Choroid plexus epithelial cell (primary cell): ENCODE measurements around the gene ANKRD22.
A peak's percentile ranks its signal among the peaks of the same experiment; 100 is the strongest.

ENCODE experiments used
- DNase-seq: peaks from one replicate; pipeline ENCODE4 v3.0.0-alpha.2; 2010; ENCODE audit warnings: low read depth
- H3K4me3 ChIP-seq: 2 replicates; pipeline ENCODE4 v1.5.1; 2011; ENCODE audit warnings: low read depth, mild to moderate bottlenecking, control low read depth, low read length, moderate library complexity
- TF ChIP-seq, protein P1 (sequence below): conservative IDR thresholded peaks from 2 replicates; pipeline ENCODE4 v1.5.1; 2011; ENCODE audit warnings: low read depth, mild to moderate bottlenecking, control low read depth, inconsistent platforms, low read length, moderate library complexity

Gene ANKRD22

DNA sequence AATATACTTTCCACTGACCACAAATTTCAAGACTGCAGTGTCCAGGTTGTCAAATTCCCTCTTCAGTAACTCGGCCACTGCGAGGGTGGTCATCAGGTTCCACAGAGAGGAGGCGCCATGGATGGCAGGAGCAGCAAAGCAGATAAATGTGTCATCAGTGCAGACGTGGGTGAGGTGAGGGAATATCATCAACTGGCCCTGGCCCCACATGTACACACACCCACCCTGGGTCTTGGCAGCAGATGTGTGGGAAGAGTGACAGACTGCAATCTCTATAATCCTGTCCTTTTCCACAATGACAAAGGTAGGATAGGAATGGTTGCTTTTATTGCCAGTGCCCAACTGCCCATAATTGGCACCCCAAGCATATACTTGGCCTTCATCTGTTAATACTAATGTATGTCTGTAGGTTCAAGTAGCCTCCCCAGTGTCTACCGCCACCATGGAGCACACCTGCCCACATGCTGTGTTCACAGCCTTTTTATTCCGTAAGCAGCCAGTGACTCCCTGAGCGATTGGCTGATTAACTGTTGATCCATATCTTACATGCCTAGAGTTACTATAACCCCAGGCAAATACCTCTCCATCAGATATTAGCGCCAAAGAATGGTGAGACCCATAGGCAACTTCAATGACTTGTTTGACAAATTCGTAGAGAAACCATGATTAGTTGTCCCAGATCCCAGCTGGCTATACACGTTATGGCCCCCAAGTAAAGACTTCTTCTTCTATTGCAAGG lies 65.4 kb downstream of the ANKRD22 start:
- TF ChIP-seq, protein P1, sequence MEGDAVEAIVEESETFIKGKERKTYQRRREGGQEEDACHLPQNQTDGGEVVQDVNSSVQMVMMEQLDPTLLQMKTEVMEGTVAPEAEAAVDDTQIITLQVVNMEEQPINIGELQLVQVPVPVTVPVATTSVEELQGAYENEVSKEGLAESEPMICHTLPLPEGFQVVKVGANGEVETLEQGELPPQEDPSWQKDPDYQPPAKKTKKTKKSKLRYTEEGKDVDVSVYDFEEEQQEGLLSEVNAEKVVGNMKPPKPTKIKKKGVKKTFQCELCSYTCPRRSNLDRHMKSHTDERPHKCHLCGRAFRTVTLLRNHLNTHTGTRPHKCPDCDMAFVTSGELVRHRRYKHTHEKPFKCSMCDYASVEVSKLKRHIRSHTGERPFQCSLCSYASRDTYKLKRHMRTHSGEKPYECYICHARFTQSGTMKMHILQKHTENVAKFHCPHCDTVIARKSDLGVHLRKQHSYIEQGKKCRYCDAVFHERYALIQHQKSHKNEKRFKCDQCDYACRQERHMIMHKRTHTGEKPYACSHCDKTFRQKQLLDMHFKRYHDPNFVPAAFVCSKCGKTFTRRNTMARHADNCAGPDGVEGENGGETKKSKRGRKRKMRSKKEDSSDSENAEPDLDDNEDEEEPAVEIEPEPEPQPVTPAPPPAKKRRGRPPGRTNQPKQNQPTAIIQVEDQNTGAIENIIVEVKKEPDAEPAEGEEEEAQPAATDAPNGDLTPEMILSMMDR: no peak
- no peak overlapping the region for H3K4me3 ChIP-seq
- DNase-seq: no peak

DNA sequence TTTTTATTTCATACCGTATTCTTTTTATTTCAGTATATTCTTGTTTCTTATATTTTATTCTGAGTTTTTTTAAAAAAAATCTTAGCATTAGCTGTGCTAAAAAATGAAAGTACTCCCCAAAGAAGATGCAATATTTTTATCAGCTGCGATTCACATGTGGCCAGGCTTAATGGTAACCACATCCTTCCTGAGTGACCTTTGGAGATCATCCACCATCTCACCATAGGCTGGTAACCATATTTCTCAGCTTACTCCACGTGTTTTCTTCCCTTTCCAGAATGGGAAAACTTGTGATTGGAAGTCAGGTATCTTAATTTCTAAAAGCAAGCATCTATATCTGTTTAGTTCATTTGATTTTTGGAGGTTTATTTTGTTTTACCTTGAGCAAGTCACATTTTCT lies 67.9 kb downstream of the ANKRD22 start:
- no peak overlapping the region for H3K4me3 ChIP-seq
- TF ChIP-seq, protein P1: no peak
- peak; percentile 64 for DNase-seq

DNA sequence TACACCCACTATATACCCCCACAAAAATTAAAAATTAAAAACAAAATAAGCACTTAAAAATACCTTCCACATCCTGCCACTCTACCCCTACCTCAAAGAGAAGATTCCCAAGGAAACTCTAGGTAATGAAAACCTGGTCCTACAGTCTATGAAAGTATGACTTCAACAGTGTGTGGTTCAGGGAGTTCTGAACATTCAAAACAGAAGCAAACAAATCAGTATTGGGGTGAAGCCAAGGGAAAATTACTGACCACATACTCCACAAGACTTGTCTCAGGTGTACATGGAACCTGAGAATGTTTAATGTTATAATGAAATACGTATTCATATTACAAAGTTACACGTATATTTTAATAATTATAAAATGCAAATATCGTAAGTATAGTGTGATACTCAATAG lies 69.4 kb downstream of the ANKRD22 start:
- TF ChIP-seq, protein P1: no peak
- H3K4me3 ChIP-seq: no peak overlapping the region
- DNase-seq: no peak

DNA sequence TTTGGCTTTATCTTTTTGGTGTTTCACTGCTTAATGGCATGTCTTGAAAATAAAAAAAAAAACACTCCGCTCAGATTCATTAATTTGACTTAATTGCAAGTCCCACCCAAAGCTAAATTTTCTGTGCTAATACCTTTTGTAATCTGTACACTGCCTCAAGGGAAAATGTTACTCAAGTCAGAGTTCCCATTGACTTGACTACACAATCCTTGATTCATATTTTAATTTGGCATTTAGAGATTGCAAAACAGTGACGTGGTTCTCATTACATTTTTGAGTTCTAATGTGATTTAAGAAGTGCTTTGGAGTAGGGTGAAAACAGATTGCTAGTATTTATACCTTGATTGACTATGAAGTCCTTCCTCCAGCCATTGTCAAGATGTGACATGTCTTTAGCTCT lies 70.4 kb downstream of the ANKRD22 start:
- no peak overlapping the region for H3K4me3 ChIP-seq
- TF ChIP-seq, protein P1: no peak
- DNase-seq: no peak
